B cell (primary cell): ENCODE data around the gene COPB1. TPM values are rescaled to one million over a fixed set of nuclear protein-coding genes. Genes with fewer than 3 reads are reported as not detected.

ENCODE experiments used
- ATAC-seq: fragments of 200-7000 bp; cut with Tn5 transposase; one replicate; pipeline ENCODE4 v1.10.0; 2021; ENCODE audit warnings: low read depth, mild to moderate bottlenecking, moderate number of reproducible peaks, moderate library complexity
- CTCF ChIA-PET: fragments of 350-600 bp; sonication (Branson Sonifier 250); formaldehyde crosslinking; loops from one replicate; lab custom pipeline; 2021; ENCODE audit warnings: antibody characterized with exemption, inconsistent platforms; lab: Charles Lee
- POLR2A ChIA-PET: fragments of 350-600 bp; sonication (Branson Sonifier 250); formaldehyde crosslinking; loops from one replicate; lab custom pipeline; 2021; ENCODE audit warnings: antibody characterized with exemption; lab: Charles Lee
- DNase-seq: peaks from one replicate; pipeline ENCODE4 v3.0.0; 2013
- H2AFZ ChIP-seq: 2 replicates; pipeline ENCODE4 v1.6.1; 2012; ENCODE audit warnings: mild to moderate bottlenecking, low read depth, low read length; ENCODE audit not compliant: insufficient read depth, poor library complexity, severe bottlenecking
- H3K27ac ChIP-seq, 2 donors: 1 replicate in 1 of 2; 2 replicates in 1 of 2; pipeline ENCODE4 v1.5.1; 2012 to 2013; ENCODE audit warnings: low read length in 2 of 2, mild to moderate bottlenecking in 2 of 2, moderate library complexity in 1 of 2
- H3K27me3 ChIP-seq, 4 experiments: fragments of 200-600 bp in 1 of 4; sonication (generic) in 1 of 4; replicated peaks in 1 of 4; 1 replicate in 2 of 4; 2 replicates in 2 of 4; pipeline versions ENCODE4 v1.6.1 to v1.7.0; 2013 to 2016; ENCODE audit warnings: low read length in 3 of 4, mild to moderate bottlenecking in 2 of 4, mixed read lengths in 1 of 4, moderate library complexity in 1 of 4; ENCODE audit not compliant: insufficient read depth in 4 of 4, control insufficient read depth in 3 of 4; ENCODE audit errors: control extremely low read depth in 1 of 4
- H3K36me3 ChIP-seq, 2 experiments: replicated peaks in 1 of 2; 1 replicate in 1 of 2; 2 replicates in 1 of 2; pipeline versions ENCODE4 v1.6.1 to v1.7.1; 2013; ENCODE audit warnings: low read length in 1 of 2; ENCODE audit not compliant: insufficient read depth in 2 of 2, control insufficient read depth in 1 of 2; ENCODE audit errors: control extremely low read depth in 1 of 2, extremely low read depth in 1 of 2
- H3K4me1 ChIP-seq, 2 donors: fragments of 200-600 bp in 1 of 2; sonication (generic) in 1 of 2; 1 replicate in 1 of 2; 2 replicates in 1 of 2; pipeline versions ENCODE4 v1.5.1 to v1.6.1; 2013 to 2017; ENCODE audit warnings: low read length in 2 of 2; ENCODE audit not compliant: control insufficient read depth in 2 of 2, insufficient read depth in 2 of 2
- H3K4me2 ChIP-seq: replicated peaks from 2 replicates; pipeline ENCODE3; 2012; ENCODE audit warnings: mild to moderate bottlenecking, low read depth, low read length; ENCODE audit not compliant: poor library complexity, severe bottlenecking
- H3K4me3 ChIP-seq, 5 experiments: fragments of 200-600 bp in 1 of 5; sonication (generic) in 1 of 5; 1 replicate in 3 of 5; 2 replicates in 2 of 5; pipeline versions ENCODE4 v1.5.1 to v1.7.0; 2011 to 2016; ENCODE audit warnings: low read length in 4 of 5, mild to moderate bottlenecking in 4 of 5, low read depth in 2 of 5, control low read depth in 1 of 5, moderate library complexity in 1 of 5; ENCODE audit not compliant: insufficient read depth in 1 of 5; ENCODE audit errors: control extremely low read depth in 1 of 5, extremely low read depth in 1 of 5
- H3K79me2 ChIP-seq: fragments of 200-600 bp; sonication (generic); one replicate; pipeline ENCODE4 v1.6.0; 2016; ENCODE audit warnings: low read length; ENCODE audit not compliant: control insufficient read depth, insufficient read depth
- H3K9ac ChIP-seq: fragments of 200-600 bp; sonication (generic); 2 replicates; pipeline ENCODE4 v1.6.1; 2017; ENCODE audit warnings: mild to moderate bottlenecking, low read length, moderate library complexity
- H3K9me3 ChIP-seq, 3 donors: one replicate each; pipeline versions ENCODE4 v1.6.1 to v1.7.1; 2013; ENCODE audit warnings: low read length in 2 of 3; ENCODE audit not compliant: control insufficient read depth in 2 of 3, insufficient read depth in 1 of 3; ENCODE audit errors: control extremely low read depth in 1 of 3
- H4K20me1 ChIP-seq: 2 replicates; pipeline ENCODE4 v1.6.0; 2012; ENCODE audit warnings: mild to moderate bottlenecking, low read length; ENCODE audit not compliant: insufficient read depth, control insufficient read depth, poor library complexity, severe bottlenecking
- H3K27ac Mint-ChIP-seq: one replicate; pipeline ENCODE4 v1.8.0; 2021; ENCODE audit warnings: mixed read lengths
- H3K27me3 Mint-ChIP-seq: one replicate; pipeline ENCODE4 v1.8.0; 2021; ENCODE audit warnings: mixed read lengths
- H3K4me1 Mint-ChIP-seq: one replicate; pipeline ENCODE4 v1.8.0; 2021; ENCODE audit warnings: mixed read lengths
- H3K4me3 Mint-ChIP-seq: one replicate; pipeline ENCODE4 v1.8.0; 2021; ENCODE audit warnings: mixed read lengths
- H3K9me3 Mint-ChIP-seq: one replicate; pipeline ENCODE4 v1.8.0; 2022; ENCODE audit warnings: mixed read lengths; ENCODE audit not compliant: insufficient read depth
- EZH2 ChIP-seq: IDR thresholded peaks from 2 replicates; pipeline ENCODE4 v1.6.1; 2012; ENCODE audit warnings: borderline replicate concordance, low read depth, mild to moderate bottlenecking, moderate library complexity, low read length; ENCODE audit not compliant: insufficient read depth, poor library complexity, severe bottlenecking
- WGBS: methylation state at CpG from one replicate; pipeline ENCODE4 v1.1.5; 2013; ENCODE audit warnings: missing lambda C conversion rate; ENCODE audit not compliant: insufficient coverage; 5-methylcytosine and 5-hydroxymethylcytosine counted together
- intact Hi-C: fragments of 100-400 bp; cut with micrococcal nuclease; formaldehyde crosslinking; loops from one replicate; pipeline ENCODE4 v1.10.0; 2022
- polyA plus RNA-seq: library from polyadenylated mRNA; depleted of rRNA; stranded (reverse); fragments of >200 nt; gene quantifications from 2 replicates; pipeline ENCODE4 v1.2.3, GENCODE V29; 2012
- total RNA-seq, 2 donors: library from RNA; stranded (reverse); fragments of 120-200 nt in 1 of 2; gene quantifications; 1 replicate in 1 of 2; 2 replicates in 1 of 2; pipeline versions ENCODE4 v1.2.3 to v1.2.4, GENCODE V29; 2013 to 2022
- TF ChIP-seq, protein P1 (sequence below): fragments of 200-600 bp; IDR thresholded peaks from one replicate; pipeline ENCODE4 v1.8.0; 2022; ENCODE audit warnings: antibody characterized with exemption, mild to moderate bottlenecking

COPB1 gene
- total and polyA plus RNA-seq, 2 donors (not counting 1 experiment from before 2014, with no cell fraction given): 32.0 to 80.2 TPM

DNA sequence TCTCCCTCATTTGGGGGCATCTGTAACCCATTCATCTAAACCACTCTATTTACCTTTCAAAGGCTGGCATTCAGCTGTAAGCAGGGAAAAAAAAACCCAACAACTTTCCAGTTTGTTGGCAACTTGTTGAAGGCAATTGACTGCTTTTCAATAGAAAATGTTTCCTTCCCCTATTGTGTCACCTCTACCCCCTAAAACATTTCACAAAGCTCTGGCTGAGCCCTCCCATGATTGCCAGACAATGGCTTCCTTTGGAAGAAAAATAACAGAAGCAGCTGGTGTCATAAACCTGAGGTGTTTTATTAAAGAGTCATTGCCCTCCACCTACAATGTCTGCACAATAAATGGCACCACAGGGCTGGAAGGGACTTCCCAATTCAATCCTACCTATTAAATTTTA, 42.7 kb upstream of the COPB1 start:
- Mint-ChIP-seq H3K27me3 (peaks cover 12% of the 10 kb centered on the region), H3K9me3 (no peaks in the 10 kb centered on the region), H3K4me1 (peaks cover 6% of the 10 kb centered on the region), H3K27ac (no peak overlapping the region), H3K4me3 (no peak overlapping the region)
- ATAC-seq (no peak), DNase-seq (no peak)
- Histone ChIP-seq H3K9ac (no peak overlapping the region), H3K4me2 (no peak overlapping the region), H3K27ac (no peak overlapping the region), H3K4me1 (no peaks in the 10 kb centered on the region), H3K27me3 (peaks cover 0 to 3% (median 0%) of the 10 kb centered on the region in 4 experiments), H3K9me3 (no peaks in the 10 kb centered on the region), H3K36me3 (no peaks in the 10 kb centered on the region), H3K4me3 (no peak overlapping the region), H3K79me2 (no peaks in the 10 kb centered on the region), H4K20me1 (no peaks in the 10 kb centered on the region), H2AFZ (no peak overlapping the region)
- no peak for TF ChIP-seq EZH2
- TF ChIP-seq, protein P1, sequence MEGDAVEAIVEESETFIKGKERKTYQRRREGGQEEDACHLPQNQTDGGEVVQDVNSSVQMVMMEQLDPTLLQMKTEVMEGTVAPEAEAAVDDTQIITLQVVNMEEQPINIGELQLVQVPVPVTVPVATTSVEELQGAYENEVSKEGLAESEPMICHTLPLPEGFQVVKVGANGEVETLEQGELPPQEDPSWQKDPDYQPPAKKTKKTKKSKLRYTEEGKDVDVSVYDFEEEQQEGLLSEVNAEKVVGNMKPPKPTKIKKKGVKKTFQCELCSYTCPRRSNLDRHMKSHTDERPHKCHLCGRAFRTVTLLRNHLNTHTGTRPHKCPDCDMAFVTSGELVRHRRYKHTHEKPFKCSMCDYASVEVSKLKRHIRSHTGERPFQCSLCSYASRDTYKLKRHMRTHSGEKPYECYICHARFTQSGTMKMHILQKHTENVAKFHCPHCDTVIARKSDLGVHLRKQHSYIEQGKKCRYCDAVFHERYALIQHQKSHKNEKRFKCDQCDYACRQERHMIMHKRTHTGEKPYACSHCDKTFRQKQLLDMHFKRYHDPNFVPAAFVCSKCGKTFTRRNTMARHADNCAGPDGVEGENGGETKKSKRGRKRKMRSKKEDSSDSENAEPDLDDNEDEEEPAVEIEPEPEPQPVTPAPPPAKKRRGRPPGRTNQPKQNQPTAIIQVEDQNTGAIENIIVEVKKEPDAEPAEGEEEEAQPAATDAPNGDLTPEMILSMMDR: no peak
- intact Hi-C loops: no loop called here
- CTCF ChIA-PET: interaction anchor here (0.9 to 11.1 kb wide), 7 partner anchors 9 to 533 kb away, joined by 3 to 92 read pairs (median 4); partner anchors contain the start of genes CYP2R1 and PDE3B
- POLR2A ChIA-PET: no interaction called here

DNA sequence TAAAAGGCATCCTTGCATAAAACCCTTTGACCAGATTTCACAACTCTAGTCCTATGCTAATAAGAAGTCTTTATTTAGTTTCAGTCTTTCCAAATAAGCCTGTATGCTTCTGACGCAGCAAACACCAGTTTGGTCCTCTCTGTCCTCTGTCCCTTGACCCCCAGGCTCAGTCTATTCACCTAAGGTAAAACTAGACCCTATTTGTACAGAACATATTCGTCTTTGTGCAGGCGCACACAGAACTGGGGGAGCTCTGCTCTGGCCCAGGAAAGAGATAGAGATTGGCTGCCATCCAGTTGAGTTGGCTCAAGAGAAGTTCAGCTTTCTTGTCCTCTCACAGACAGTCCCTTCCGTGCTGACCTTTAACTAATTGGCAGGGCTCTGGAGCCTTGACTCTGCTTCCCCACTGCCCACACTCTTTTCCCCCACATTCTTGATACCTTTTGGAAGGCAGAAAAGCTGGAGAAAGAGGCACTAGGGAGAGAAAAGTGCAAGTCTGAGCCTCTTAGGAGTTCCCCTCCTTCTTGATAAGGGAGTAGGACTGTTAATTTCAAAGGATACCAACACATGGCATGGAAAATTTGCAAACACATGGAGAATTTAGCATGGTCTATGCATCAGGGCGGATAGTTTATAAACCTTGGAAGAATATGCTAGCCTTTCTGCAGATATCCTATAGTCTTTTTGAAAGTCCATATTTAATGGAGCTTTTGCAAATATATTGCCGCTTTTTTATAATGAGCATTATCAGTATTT, 41.8 kb upstream of the COPB1 start:
- H3K36me3 ChIP-seq: no peaks in the 10 kb centered on the region
- H3K4me2 ChIP-seq: no peak overlapping the region
- no peak overlapping the region for H2AFZ ChIP-seq
- H3K9ac ChIP-seq: no peak overlapping the region
- TF ChIP-seq EZH2: no peak
- TF ChIP-seq, protein P1: no peak
- Mint-ChIP-seq H3K27me3 (peaks cover 12% of the 10 kb centered on the region), H3K4me3 (no peak overlapping the region), H3K4me1 (peaks cover 12% of the 10 kb centered on the region), H3K9me3 (no peaks in the 10 kb centered on the region), H3K27ac (no peak overlapping the region)
- CTCF ChIA-PET: interaction anchor here (1.0 to 11.1 kb wide), 6 partner anchors 103 to 465 kb away, joined by 3 to 92 read pairs (median 4); partner anchors contain the start of genes CYP2R1 and PDE3B
- POLR2A ChIA-PET: no interaction called here
- DNase-seq (no peak), ATAC-seq (no peak)
- no peaks in the 10 kb centered on the region for H3K9me3 ChIP-seq
- intact Hi-C loops: no loop called here
- H3K27ac ChIP-seq: no peak overlapping the region
- H3K27me3 ChIP-seq: peaks cover 0 to 3% (median 0%) of the 10 kb centered on the region in 4 experiments
- no peaks in the 10 kb centered on the region for H3K79me2 ChIP-seq
- WGBS: 90% methylated on average over 4 of the region's 6 CpGs
- no peaks in the 10 kb centered on the region for H3K4me1 ChIP-seq
- no peak overlapping the region for H3K4me3 ChIP-seq
- no peaks in the 10 kb centered on the region for H4K20me1 ChIP-seq
